ENCODE results near the gene APIP. TPM values are rescaled to one million over a fixed set of nuclear protein-coding genes. Genes with fewer than 3 reads are reported as not detected.

Gene APIP
- total RNA-seq, 1 experiment from 2014 or later = 31.3 TPM

DNA sequence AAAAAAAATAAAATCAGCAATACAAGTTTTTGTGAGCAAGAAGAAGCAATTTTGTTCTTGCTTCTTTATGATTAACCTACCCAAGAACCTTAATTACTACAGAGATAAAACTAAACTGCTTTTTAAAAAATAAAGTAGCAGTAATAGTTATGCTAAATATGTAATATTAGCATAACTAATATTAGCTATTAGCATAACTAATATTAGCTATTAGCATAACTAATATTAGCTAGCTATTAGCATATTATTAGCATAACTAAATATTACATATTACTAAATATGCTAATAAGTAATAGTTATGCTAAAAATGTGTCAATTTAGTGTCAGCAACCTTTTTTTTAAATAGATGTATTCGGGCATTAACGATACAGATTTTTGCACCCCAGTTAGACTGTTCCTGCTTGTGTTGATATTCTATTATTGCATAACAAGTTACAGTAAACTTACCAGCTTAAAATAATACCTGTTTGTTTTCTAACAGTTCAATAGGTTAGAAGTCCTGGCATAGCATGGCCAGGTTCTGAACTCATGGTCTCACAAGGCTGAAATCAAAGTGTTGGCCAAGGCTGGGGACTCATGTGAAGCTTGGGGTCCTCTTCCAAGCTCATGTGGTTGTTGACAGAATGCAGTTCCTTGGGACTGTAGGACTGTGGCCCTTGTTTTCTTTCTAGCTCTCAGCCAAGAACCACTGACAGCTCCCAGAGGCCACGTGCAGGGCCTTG, 48.6 kb upstream of the APIP start:
- DNase-seq = no peak
- H3K79me2 ChIP-seq (ENCODE audit: insufficient read depth, low read length) = no peaks in the 10 kb centered on the region
- Mint-ChIP-seq H3K36me3 (ENCODE audit: insufficient read depth in 1 of 3, low read depth in 3 of 3) (peaks cover 14 to 35% (median 24%) of the 10 kb centered on the region in 3 experiments), H3K27me3 (ENCODE audit: low read depth) (no peaks in the 10 kb centered on the region), H3K9me3 (no peaks in the 10 kb centered on the region), H3K4me1 (no peaks in the 10 kb centered on the region), H3K27ac (no peak overlapping the region), H3K4me3 (no peak overlapping the region)
- no peak overlapping the region for H4K91ac ChIP-seq (ENCODE audit: insufficient read length, low read depth, low read length)
- no peaks in the 10 kb centered on the region for H4K20me1 ChIP-seq (ENCODE audit: control insufficient read depth, insufficient read depth, insufficient read length)
- H3K27me3 ChIP-seq (ENCODE audit: insufficient read depth, low read length) = no peaks in the 10 kb centered on the region
- H3K14ac ChIP-seq (ENCODE audit: insufficient read depth, low read length) = no peak overlapping the region
- no peaks in the 10 kb centered on the region for H3K23me2 ChIP-seq (ENCODE audit: insufficient read length, low read depth, low read length, poor library complexity, severe bottlenecking)
- H2BK20ac ChIP-seq (ENCODE audit: low read depth, low read length, poor library complexity, severe bottlenecking) = no peak overlapping the region
- H2AK5ac ChIP-seq (ENCODE audit: insufficient read length, low read length) = no peak overlapping the region
- no peak overlapping the region for H3K4ac ChIP-seq (ENCODE audit: low read depth, low read length)
- TF ChIP-seq, protein P1, sequence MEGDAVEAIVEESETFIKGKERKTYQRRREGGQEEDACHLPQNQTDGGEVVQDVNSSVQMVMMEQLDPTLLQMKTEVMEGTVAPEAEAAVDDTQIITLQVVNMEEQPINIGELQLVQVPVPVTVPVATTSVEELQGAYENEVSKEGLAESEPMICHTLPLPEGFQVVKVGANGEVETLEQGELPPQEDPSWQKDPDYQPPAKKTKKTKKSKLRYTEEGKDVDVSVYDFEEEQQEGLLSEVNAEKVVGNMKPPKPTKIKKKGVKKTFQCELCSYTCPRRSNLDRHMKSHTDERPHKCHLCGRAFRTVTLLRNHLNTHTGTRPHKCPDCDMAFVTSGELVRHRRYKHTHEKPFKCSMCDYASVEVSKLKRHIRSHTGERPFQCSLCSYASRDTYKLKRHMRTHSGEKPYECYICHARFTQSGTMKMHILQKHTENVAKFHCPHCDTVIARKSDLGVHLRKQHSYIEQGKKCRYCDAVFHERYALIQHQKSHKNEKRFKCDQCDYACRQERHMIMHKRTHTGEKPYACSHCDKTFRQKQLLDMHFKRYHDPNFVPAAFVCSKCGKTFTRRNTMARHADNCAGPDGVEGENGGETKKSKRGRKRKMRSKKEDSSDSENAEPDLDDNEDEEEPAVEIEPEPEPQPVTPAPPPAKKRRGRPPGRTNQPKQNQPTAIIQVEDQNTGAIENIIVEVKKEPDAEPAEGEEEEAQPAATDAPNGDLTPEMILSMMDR (conservative IDR thresholded peaks at IDR 0.05) = no peak
- no peak overlapping the region for H2BK5ac ChIP-seq (ENCODE audit: insufficient read length, low read length)
- H3K27ac ChIP-seq (ENCODE audit: insufficient read length, low read depth, low read length) = no peak overlapping the region
- no peaks in the 10 kb centered on the region for H3K9me3 ChIP-seq (ENCODE audit: control insufficient read depth, low read depth, low read length)
- no peaks in the 10 kb centered on the region for H3K4me1 ChIP-seq (ENCODE audit: insufficient read depth, low read length)
- no peak overlapping the region for H3K4me2 ChIP-seq (ENCODE audit: insufficient read depth, insufficient read length, low read length)
- H3K56ac ChIP-seq (ENCODE audit: insufficient read length, low read depth, low read length) = no peak overlapping the region
- no peak overlapping the region for H2BK120ac ChIP-seq (ENCODE audit: low read depth, low read length, poor library complexity, severe bottlenecking)
- H2AFZ ChIP-seq (ENCODE audit: low read length) = no peak overlapping the region
- WGBS (ENCODE audit: extremely low coverage, insufficient read length, low lambda C conversion rate) = no CpG with 5 or more reads among the region's 3 CpGs
- H3K79me1 ChIP-seq (ENCODE audit: insufficient read depth, low read depth, low read length, poor library complexity, severe bottlenecking) = no peaks in the 10 kb centered on the region
- no peak overlapping the region for H3K18ac ChIP-seq (ENCODE audit: insufficient read length, low read depth, low read length)
- no peak overlapping the region for H4K8ac ChIP-seq (replicated peaks; ENCODE audit: insufficient read length, low read depth, low read length)
- H3K23ac ChIP-seq (ENCODE audit: insufficient read length, low read depth, low read length) = no peak overlapping the region
- no peak overlapping the region for H3T11ph ChIP-seq (ENCODE audit: low read length)
- H2BK15ac ChIP-seq (ENCODE audit: low read depth, low read length) = no peak overlapping the region
- no peak overlapping the region for H3K9ac ChIP-seq (ENCODE audit: extremely low read depth, insufficient read length, low read length)
- no peak overlapping the region for H2BK12ac ChIP-seq (ENCODE audit: insufficient read length, low read depth, low read length)
- H4K5ac ChIP-seq (ENCODE audit: insufficient read length, low read depth, low read length) = no peak overlapping the region
